AG04450 (cell line): Measurements from ENCODE around the gene LBR. TPM values are rescaled to one million over a fixed set of nuclear protein-coding genes. Genes with fewer than 3 reads are reported as not detected.

Source experiments
- CTCF ChIA-PET: fragments of 300-600, 350-600 bp; formaldehyde crosslinking; extraction: SDS; loops from one replicate; lab custom pipeline; 2022; ENCODE audit warnings: antibody characterized with exemption, inconsistent platforms; lab: Charles Lee
- POLR2A ChIA-PET: fragments of 350-600 bp; formaldehyde crosslinking; extraction: SDS; loops from one replicate; lab custom pipeline; 2021; ENCODE audit warnings: antibody characterized with exemption, inconsistent platforms; lab: Yijun Ruan, JAX
- DNase-seq: peaks from one replicate; pipeline ENCODE4 v3.0.0-alpha.2; 2011; ENCODE audit warnings: low read depth, low spot score
- H3K27ac ChIP-seq: one replicate; pipeline ENCODE4 v1.5.1; 2012; ENCODE audit warnings: low read depth, low read length, control low read depth
- H3K27me3 ChIP-seq: one replicate; pipeline ENCODE4 v1.6.0; 2012; ENCODE audit warnings: low read length; ENCODE audit not compliant: control insufficient read depth, insufficient read depth
- H3K4me3 ChIP-seq: 2 replicates; pipeline ENCODE4 v1.5.1; 2011; ENCODE audit warnings: mild to moderate bottlenecking, low read depth, low read length, control low read depth
- H3K9me3 ChIP-seq: 2 replicates; pipeline ENCODE4 v1.5.1; 2012; ENCODE audit warnings: low read length; ENCODE audit not compliant: control insufficient read depth, insufficient read depth
- CTCF ChIP-seq: IDR thresholded peaks from 2 replicates; pipeline ENCODE4 v1.5.1; 2011; ENCODE audit warnings: low read depth, low read length, control low read depth, inconsistent platforms
- polyA plus RNA-seq: library from polyadenylated mRNA; depleted of rRNA; stranded (reverse); fragments of >200 nt; gene quantifications from 2 replicates; pipeline ENCODE4 v1.2.3, GENCODE V29; 2011

The LBR gene
- polyA plus RNA-seq, 1 experiment, result 44.5 TPM

GRCh38 chr1:225467193-225468020, 39.6 kb upstream of the LBR start:
- no peak for TF ChIP-seq CTCF
- H3K4me3 ChIP-seq, result no peak overlapping the region
- no peak overlapping the region for H3K27ac ChIP-seq
- POLR2A ChIA-PET, result no interaction called here
- H3K9me3 ChIP-seq, result no peaks in the 10 kb centered on the region; the same call in 1 of the 2 replicates
- no peak for DNase-seq
- CTCF ChIA-PET, result interaction anchor here (1.7 kb wide), 1 partner anchor 310 kb away, joined by 5 read pairs; the partner anchor contains the start of gene SRP9
- H3K27me3 ChIP-seq, result no peaks in the 10 kb centered on the region

- POLR2A ChIA-PET, result no interaction called here
- H3K4me3 ChIP-seq, result no peak overlapping the region
- H3K9me3 ChIP-seq, result no peaks in the 10 kb centered on the region; the same call in 1 of the 2 replicates
- no peaks in the 10 kb centered on the region for H3K27me3 ChIP-seq
- no peak overlapping the region for H3K27ac ChIP-seq
- CTCF ChIA-PET, result no interaction called here
- no peak for TF ChIP-seq CTCF
- no peak for DNase-seq
Measured at GRCh38 chr1:225466848-225467192, 39.0 kb upstream of the LBR start.

DNA sequence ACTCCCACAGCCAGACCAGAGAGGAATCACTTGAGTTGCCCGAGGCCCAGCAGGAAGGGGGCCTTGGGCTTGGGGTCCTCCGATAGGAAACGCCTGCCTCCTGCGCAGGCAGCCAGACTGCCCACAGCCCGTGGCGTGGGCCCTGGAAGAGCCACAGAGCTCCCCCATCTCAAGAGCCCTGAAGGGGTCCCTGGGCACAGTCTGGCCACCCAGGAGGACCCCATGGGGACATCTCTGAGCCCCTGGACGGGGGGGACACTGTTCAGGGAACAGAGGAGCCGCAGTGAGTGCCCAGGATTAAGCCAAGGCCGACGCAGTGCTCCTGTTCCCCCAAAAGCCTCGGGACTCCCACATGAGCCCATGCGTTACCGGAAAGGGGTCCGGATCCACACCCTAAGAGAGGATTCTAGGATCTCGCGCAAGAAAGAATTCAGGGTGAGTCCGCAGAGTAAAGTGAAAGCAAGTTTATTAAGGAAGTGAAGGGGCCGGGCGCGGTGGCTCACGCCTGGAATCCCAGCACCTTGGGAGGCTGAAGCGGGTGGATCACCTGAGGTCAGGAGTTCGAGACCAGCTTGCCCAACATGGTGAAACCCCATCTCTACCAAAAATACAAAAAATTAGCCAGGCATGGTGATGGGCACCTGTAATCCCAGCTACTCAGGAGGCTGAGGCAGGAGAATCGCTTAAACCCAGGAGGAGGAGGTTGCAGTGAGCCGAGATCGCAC, 38.1 kb upstream of the LBR start:
- no peak for TF ChIP-seq CTCF
- ChIA-PET POLR2A (no interaction called here), CTCF (interaction anchor here (2.1 kb wide), 1 partner anchor 9 kb away, joined by 12 read pairs; no protein-coding TSS in a partner anchor)
- H3K9me3 ChIP-seq, result no peaks in the 10 kb centered on the region; the same call in 1 of the 2 replicates
- no peak for DNase-seq
- no peaks in the 10 kb centered on the region for H3K27me3 ChIP-seq
- no peak overlapping the region for H3K4me3 ChIP-seq
- no peak overlapping the region for H3K27ac ChIP-seq

DNA sequence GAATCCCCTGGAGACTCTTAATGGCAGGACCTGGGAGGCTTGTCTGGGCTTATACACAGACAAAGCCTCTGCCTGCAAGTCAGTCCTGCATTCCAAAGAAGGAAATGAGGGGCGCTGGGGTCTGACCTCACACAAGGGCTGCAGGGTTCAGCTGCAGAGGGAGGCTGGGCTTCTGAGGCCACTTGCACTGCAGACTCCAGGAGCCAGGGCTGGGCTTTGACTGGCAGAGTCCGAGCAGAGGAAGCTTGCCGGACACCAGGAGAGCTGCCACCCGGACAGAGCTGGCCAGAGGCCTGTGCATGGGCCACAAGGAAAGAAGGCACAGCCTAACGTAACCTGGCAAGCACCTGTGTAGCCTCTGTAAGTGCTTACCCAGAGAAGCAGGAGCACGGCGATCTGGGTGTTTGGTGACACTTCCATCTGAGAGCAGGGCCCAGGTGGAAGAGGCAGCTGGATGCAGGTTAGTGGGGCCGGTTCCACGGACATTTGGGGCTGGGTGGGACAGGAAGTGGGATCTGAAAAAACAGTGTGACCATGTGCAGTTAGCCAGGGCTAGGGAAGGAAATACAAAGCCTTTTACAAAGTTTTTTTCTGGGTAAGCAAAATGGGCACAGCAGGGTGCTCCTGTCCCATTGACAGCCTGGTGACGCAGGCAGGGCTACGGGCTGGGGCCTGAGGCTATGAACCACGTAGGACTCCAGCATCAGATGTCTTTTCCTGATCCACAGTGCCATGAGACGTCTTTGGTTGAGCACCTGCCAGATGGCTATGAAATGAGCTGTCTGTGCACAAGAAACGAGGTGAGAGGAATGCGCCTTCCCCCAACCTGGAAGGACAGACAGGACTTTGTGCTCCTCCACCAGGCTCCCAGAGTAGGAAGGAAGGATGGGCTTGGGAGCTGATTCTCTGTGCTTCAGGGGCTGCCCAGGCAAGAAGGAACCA, 37.3 kb upstream of the LBR start:
- Histone ChIP-seq H3K4me3 (no peak overlapping the region), H3K9me3 (no peaks in the 10 kb centered on the region; the same call in 1 of the 2 replicates), H3K27ac (no peak overlapping the region), H3K27me3 (no peaks in the 10 kb centered on the region)
- ChIA-PET POLR2A (no interaction called here), CTCF (interaction anchor here (2.1 kb wide), 1 partner anchor 10 kb away, joined by 12 read pairs; no protein-coding TSS in a partner anchor)
- TF ChIP-seq CTCF, result no peak
- DNase-seq, result no peak
